GM04503 (cell line): ENCODE results near the gene TST.
"Not testable (repeated sequence)": the region's sequence is repeated elsewhere in the genome, so short reads cannot be mapped to it uniquely, and the experiment has no call there.

Experiments used
- DNase-seq: peaks from one replicate; pipeline ENCODE4 v3.0.0-alpha.2; 2012; ENCODE audit warnings: low read depth

TST gene

GRCh38 chr22:37014415-37014806 lies 4.8 kb downstream of the TST start:
- DNase-seq: no peak

DNA sequence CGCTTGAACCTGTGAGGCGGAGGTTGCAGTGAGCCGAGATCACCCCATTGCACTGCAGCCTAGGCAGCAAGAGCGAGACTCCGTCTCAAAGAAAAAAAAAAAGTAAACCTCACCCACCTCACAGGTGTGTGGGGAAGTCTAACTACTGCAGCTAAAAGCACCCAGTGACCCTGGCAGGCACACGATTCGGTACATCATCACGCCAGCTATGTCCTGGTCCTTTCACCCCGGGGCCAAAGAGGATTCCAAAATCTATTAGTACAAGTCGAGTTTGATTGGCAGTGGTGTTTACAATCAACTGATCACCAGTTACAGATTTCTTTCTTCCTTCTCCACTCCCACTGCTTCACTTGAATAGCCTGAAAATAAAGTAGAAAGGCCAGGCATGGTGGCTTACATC lies 6.3 kb downstream of the TST start:
- DNase-seq: no peak

DNA sequence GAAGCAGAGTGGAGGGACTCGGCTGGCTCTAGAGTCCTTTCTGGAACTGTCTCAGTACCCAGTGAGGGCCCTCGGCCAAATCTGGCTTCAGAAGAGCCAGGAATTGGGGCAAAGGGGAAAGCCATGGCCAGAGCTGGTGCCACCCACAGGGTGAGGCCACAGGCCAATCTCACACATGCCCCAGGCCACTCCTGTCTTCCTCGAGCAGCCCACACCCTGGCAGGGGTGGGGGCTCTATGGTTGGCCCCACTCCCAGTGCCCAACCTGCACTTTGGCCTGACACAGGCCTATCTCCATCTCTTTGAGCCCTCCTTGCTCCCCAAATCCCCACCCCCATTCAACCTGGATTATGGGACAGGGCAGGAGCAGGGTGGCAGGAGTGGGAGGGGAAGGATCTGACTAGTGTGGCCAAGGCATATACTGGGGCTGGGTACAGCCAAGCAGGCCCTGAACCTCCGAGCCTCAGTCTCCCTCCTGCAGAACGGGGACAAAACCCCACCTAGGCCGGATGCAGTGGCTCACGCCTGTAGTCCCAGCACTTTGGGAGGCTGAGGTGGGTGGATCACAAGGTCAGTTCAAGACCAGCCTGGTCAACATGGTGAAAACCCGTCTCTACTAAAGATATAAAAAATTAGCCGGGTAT lies 6.9 kb downstream of the TST start:
- no peak for DNase-seq

GRCh38 chr22:37011472-37011871 lies 7.8 kb downstream of the TST start:
- no peak for DNase-seq

- no peak for DNase-seq
Measured at GRCh38 chr22:37010976-37011375, 8.3 kb downstream of the TST start.

DNA sequence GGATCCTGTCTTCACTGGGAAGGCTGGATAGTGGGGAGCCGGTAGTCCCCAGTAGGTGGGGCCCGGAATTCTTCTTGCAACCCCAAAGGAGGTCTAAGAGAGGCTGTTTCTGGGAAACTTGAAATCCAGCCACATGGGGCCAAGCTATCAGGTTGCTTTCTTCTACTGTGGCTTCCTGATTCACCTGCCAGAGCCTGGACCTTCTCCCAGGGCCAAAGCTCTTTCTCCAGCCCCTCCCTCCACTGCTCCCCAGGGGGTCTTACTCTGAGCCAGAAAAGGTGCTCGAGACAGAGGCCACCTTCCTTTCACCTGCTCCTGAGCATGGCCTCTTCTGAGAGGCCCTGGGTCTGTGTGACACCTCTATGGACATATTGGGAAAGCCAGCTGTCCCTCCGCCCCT lies 9.1 kb downstream of the TST start:
- no peak for DNase-seq

GRCh38 chr22:37009490-37009889 lies 9.8 kb downstream of the TST start:
- no peak for DNase-seq

DNA sequence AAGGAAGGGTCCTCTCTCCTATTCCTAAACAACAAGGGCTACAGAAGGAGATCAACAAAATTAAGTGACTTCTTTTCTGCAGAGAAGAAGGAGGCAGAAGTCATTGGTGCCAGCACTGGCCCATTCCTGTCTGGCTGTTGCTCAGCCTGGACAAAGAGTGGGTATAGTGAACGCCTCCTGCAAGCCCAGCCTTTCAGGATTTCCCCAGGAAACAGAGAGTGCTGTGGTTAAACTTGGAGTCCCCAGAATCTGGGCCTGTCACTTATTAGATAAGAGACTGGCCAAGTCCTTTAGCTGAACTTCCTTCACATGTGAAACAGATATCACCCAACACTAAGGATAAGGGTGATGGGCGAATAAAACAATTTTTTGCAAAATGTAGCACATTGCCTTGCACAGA lies 10.9 kb downstream of the TST start:
- DNase-seq: no peak

DNA sequence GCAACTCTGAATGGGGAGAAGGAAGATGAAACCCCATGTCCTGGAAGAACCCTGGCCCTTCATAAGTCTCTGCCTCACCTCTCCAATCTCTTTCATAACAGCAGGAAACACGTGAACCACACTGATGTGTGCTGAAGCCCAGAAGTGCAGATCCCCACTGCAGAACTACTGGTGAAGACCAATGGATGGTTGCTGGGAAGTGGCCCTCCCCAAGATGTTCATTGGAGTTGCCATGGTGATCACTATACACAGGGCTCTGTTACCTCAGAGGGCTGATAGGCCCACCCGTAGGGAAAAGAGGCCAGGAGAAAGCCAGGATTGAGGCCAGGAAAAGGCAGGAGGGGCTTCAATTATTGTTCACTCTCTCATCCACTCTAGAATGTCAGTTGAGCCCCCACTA lies 11.6 kb downstream of the TST start:
- DNase-seq: no peak

GRCh38 chr22:37002633-37003032 lies 16.6 kb downstream of the TST start:
- no peak for DNase-seq

- no peak for DNase-seq
Measured at GRCh38 chr22:37001826-37002225, 17.4 kb downstream of the TST start.

GRCh38 chr22:37000676-37001534 lies 18.3 kb downstream of the TST start:
- no peak for DNase-seq

- no peak for DNase-seq
Measured at GRCh38 chr22:36999463-36999862, 19.8 kb downstream of the TST start.

- no peak for DNase-seq
Measured at GRCh38 chr22:36998620-36999351, 20.5 kb downstream of the TST start.

GRCh38 chr22:36997746-36998145 lies 21.5 kb downstream of the TST start:
- no peak for DNase-seq

GRCh38 chr22:36991206-36991605 lies 28.0 kb downstream of the TST start:
- DNase-seq: no peak

DNA sequence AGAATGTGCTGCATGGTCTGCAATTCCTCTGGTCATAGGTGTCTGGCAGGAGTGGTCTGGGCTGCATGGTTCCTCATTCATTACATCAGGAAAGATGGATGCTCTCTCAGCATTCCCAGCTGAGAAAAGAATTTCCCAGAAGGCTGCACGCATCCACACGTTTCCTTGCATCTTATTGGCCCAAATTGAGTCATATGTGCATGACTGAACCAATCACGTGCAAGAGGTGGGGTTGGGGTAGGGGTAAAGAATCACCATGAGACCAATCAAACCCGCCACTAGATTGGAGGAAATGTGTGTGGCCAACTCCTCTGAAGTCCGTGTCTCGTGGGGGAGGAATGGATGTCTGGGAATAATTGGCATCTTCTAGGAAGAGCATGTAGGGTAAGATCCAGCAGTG lies 28.8 kb downstream of the TST start:
- no peak for DNase-seq

- DNase-seq: not testable (repeated sequence)
Measured at GRCh38 chr22:36989012-36989411, 30.2 kb downstream of the TST start.

GRCh38 chr22:36988075-36988832 lies 31.0 kb downstream of the TST start:
- DNase-seq: no peak

DNA sequence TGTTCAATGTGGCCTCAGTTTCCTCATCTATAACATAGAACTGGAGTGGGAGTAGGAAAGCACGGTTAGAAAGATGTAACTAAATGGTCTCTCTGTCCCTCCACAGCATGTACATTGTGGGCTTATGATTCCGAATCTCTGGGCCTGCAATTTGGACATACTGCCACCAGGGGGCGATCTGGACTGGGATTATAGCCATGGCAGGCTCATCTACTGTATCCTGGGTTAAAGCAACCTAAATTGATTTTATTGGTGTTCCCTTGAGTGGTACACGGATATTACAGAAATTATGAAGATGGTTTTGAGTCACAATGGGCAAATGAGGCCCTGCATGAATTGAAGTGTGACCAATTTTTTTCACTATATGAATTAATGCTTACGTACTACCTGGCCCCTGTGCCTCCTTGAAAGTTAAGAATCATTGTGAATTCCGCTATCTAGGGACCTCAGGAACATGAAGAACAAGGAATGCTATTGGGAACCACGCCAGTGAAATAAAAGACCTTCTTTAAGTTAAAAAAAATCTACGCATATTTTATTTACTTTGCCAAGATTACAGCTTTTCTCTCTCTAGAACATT lies 32.9 kb downstream of the TST start:
- no peak for DNase-seq

- DNase-seq: no peak
Measured at GRCh38 chr22:36985211-36985889, 33.9 kb downstream of the TST start.
